HG02973 (cell line): Measurements from ENCODE around the gene ALK.

Experiments used
- ATAC-seq: cut with Tn5 transposase; IDR thresholded peaks from one replicate; pipeline ENCODE4 v1.9.1; 2021; ENCODE audit warnings: moderate library complexity; ENCODE audit not compliant: unreplicated experiment

Gene ALK

GRCh38 chr2:29614295-29614830, 307.0 kb downstream of the ALK start:
- ATAC-seq, result no peak

- no peak for ATAC-seq
These were observed 307.6 kb downstream of the ALK start for GRCh38 chr2:29613792-29614266.

- no peak for ATAC-seq
These were observed 308.3 kb downstream of the ALK start for GRCh38 chr2:29613067-29613466.

GRCh38 chr2:29612568-29612967, 308.8 kb downstream of the ALK start:
- no peak for ATAC-seq

- no peak for ATAC-seq
These were observed 309.5 kb downstream of the ALK start for GRCh38 chr2:29611850-29612249.

- no peak for ATAC-seq
These were observed 310.1 kb downstream of the ALK start for GRCh38 chr2:29611261-29611660.

- ATAC-seq, result no peak
These were observed 310.8 kb downstream of the ALK start for GRCh38 chr2:29610569-29610968.

GRCh38 chr2:29607038-29607420, 314.4 kb downstream of the ALK start:
- ATAC-seq, result no peak

GRCh38 chr2:29606104-29607037, 315.0 kb downstream of the ALK start:
- no peak for ATAC-seq

- no peak for ATAC-seq
These were observed 318.0 kb downstream of the ALK start for GRCh38 chr2:29603341-29603740.

- no peak for ATAC-seq
These were observed 319.5 kb downstream of the ALK start for GRCh38 chr2:29601872-29602271.

GRCh38 chr2:29601321-29601720, 320.1 kb downstream of the ALK start:
- no peak for ATAC-seq

GRCh38 chr2:29599946-29600345, 321.4 kb downstream of the ALK start:
- no peak for ATAC-seq

- no peak for ATAC-seq
These were observed 322.4 kb downstream of the ALK start for GRCh38 chr2:29598978-29599377.

- no peak for ATAC-seq
These were observed 324.4 kb downstream of the ALK start for GRCh38 chr2:29597035-29597434.

- no peak for ATAC-seq
These were observed 324.8 kb downstream of the ALK start for GRCh38 chr2:29596584-29596983.

- no peak for ATAC-seq
These were observed 329.8 kb downstream of the ALK start for GRCh38 chr2:29591600-29591999.

GRCh38 chr2:29590211-29590610, 331.2 kb downstream of the ALK start:
- ATAC-seq, result no peak

- ATAC-seq, result no peak
These were observed 331.8 kb downstream of the ALK start for GRCh38 chr2:29589440-29590103.

GRCh38 chr2:29587402-29588190, 333.8 kb downstream of the ALK start:
- ATAC-seq, result no peak

GRCh38 chr2:29586919-29587318, 334.5 kb downstream of the ALK start:
- ATAC-seq, result no peak
